ENCODE data around the gene MUC5B.
"Not testable (repeated sequence)": the region's sequence is repeated elsewhere in the genome, so short reads cannot be mapped to it uniquely, and the experiment has no call there.

DNA sequence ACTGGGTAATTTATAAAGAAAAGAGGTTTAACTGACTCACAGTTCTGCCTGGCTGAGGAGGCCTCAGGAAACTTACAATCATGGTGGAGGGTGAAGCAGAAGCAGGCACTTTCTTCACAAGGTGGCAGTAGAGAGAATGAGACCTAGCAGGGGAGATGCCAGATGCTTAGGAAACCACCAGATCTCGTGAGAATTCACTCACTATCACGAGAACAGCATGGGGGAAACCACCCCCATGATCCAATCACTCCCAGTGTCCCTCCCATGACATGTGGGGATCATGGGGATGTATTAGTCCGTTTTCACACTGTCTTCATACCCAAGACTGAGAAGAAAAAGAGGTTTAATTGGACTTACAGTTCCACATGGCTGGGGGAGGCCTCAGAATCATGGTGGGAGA, 41.6 kb downstream of the MUC5B start:
- TF ChIP-seq EMX1 (CRISPR knock-in tag; IDR thresholded peaks at IDR 0.05); FOXP1 (CRISPR knock-in tag; IDR thresholded peaks at IDR 0.05; ENCODE audit: borderline replicate concordance); TEAD4 (CRISPR knock-in tag; IDR thresholded peaks at IDR 0.05); NFYB (CRISPR knock-in tag; conservative IDR thresholded peaks at IDR 0.05; ENCODE audit: low read depth); ZNF121 (CRISPR knock-in tag; IDR thresholded peaks at IDR 0.05): not testable (repeated sequence)
- TF ChIP-seq, protein P1, sequence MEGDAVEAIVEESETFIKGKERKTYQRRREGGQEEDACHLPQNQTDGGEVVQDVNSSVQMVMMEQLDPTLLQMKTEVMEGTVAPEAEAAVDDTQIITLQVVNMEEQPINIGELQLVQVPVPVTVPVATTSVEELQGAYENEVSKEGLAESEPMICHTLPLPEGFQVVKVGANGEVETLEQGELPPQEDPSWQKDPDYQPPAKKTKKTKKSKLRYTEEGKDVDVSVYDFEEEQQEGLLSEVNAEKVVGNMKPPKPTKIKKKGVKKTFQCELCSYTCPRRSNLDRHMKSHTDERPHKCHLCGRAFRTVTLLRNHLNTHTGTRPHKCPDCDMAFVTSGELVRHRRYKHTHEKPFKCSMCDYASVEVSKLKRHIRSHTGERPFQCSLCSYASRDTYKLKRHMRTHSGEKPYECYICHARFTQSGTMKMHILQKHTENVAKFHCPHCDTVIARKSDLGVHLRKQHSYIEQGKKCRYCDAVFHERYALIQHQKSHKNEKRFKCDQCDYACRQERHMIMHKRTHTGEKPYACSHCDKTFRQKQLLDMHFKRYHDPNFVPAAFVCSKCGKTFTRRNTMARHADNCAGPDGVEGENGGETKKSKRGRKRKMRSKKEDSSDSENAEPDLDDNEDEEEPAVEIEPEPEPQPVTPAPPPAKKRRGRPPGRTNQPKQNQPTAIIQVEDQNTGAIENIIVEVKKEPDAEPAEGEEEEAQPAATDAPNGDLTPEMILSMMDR (IDR thresholded peaks at IDR 0.05), result not testable (repeated sequence)
- TF ChIP-seq, protein P2, sequence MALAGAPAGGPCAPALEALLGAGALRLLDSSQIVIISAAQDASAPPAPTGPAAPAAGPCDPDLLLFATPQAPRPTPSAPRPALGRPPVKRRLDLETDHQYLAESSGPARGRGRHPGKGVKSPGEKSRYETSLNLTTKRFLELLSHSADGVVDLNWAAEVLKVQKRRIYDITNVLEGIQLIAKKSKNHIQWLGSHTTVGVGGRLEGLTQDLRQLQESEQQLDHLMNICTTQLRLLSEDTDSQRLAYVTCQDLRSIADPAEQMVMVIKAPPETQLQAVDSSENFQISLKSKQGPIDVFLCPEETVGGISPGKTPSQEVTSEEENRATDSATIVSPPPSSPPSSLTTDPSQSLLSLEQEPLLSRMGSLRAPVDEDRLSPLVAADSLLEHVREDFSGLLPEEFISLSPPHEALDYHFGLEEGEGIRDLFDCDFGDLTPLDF (CRISPR knock-in tag; IDR thresholded peaks at IDR 0.05), result not testable (repeated sequence)
- TF ChIP-seq, protein P3, sequence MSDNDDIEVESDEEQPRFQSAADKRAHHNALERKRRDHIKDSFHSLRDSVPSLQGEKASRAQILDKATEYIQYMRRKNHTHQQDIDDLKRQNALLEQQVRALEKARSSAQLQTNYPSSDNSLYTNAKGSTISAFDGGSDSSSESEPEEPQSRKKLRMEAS (CRISPR knock-in tag; IDR thresholded peaks at IDR 0.05), result not testable (repeated sequence)
- TF ChIP-seq, protein P4, sequence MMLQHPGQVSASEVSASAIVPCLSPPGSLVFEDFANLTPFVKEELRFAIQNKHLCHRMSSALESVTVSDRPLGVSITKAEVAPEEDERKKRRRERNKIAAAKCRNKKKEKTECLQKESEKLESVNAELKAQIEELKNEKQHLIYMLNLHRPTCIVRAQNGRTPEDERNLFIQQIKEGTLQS (CRISPR knock-in tag; conservative IDR thresholded peaks at IDR 0.05), result not testable (repeated sequence)
- TF ChIP-seq, protein P5, sequence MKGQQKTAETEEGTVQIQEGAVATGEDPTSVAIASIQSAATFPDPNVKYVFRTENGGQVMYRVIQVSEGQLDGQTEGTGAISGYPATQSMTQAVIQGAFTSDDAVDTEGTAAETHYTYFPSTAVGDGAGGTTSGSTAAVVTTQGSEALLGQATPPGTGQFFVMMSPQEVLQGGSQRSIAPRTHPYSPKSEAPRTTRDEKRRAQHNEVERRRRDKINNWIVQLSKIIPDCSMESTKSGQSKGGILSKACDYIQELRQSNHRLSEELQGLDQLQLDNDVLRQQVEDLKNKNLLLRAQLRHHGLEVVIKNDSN (CRISPR knock-in tag; IDR thresholded peaks at IDR 0.05), result not testable (repeated sequence)

All from WTC11 (cell line).